Gastroesophageal sphincter (tissue), 3 donors: Measurements from ENCODE around the gene PHC2.

Experiments used
- EP300 ChIP-seq: sonication (generic); formaldehyde crosslinking; IDR thresholded peaks from one replicate; pipeline ENCODE4 v1.6.1; 2017; ENCODE audit warnings: antibody characterized with exemption, mild to moderate bottlenecking
- POLR2A ChIP-seq, 2 donors: fragments of 450-650 bp; IDR thresholded peaks; one replicate each; pipeline ENCODE4 v1.6.1; 2017; ENCODE audit warnings: antibody characterized with exemption in 2 of 2, mild to moderate bottlenecking in 2 of 2, moderate library complexity in 1 of 2
- TF ChIP-seq, protein P1 (sequence below), 4 experiments: fragments of 200-600 bp in 2 of 4; fragments of 450-650 bp in 2 of 4; sonication (generic) in 1 of 4; IDR thresholded peaks; one replicate each; pipeline ENCODE4 v1.5.1; 2017 to 2019; ENCODE audit warnings: antibody characterized with exemption in 4 of 4, mild to moderate bottlenecking in 2 of 4, moderate library complexity in 2 of 4

GRCh38 chr1:33399375-33399774, 31.5 kb downstream of the PHC2 start:
- TF ChIP-seq EP300 (no peak), POLR2A (IDR thresholded peaks at IDR 0.05) (no peak)
- TF ChIP-seq, protein P1, sequence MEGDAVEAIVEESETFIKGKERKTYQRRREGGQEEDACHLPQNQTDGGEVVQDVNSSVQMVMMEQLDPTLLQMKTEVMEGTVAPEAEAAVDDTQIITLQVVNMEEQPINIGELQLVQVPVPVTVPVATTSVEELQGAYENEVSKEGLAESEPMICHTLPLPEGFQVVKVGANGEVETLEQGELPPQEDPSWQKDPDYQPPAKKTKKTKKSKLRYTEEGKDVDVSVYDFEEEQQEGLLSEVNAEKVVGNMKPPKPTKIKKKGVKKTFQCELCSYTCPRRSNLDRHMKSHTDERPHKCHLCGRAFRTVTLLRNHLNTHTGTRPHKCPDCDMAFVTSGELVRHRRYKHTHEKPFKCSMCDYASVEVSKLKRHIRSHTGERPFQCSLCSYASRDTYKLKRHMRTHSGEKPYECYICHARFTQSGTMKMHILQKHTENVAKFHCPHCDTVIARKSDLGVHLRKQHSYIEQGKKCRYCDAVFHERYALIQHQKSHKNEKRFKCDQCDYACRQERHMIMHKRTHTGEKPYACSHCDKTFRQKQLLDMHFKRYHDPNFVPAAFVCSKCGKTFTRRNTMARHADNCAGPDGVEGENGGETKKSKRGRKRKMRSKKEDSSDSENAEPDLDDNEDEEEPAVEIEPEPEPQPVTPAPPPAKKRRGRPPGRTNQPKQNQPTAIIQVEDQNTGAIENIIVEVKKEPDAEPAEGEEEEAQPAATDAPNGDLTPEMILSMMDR (IDR thresholded peaks at IDR 0.05), result no peak
